Measurements from ENCODE around the gene OLA1.

Gene OLA1

GRCh38 chr2:174023591-174024523 lies 224.5 kb downstream of the OLA1 start:
- Histone ChIP-seq H3K4me2 (ENCODE audit: low read depth, low read length) (no peak overlapping the region), H3K9me3 (replicated peaks; ENCODE audit: insufficient read depth, low read length) (no peaks in the 10 kb centered on the region), H3K4me1 (ENCODE audit: low read length) (peaks cover 16% of the 10 kb centered on the region), H3K9ac (ENCODE audit: low read length) (no peak overlapping the region), H3K9me2 (replicated peaks; ENCODE audit: insufficient read depth, low read length) (no peaks in the 10 kb centered on the region), H3K36me3 (replicated peaks; ENCODE audit: insufficient read depth, low read length) (no peaks in the 10 kb centered on the region), H3K27ac (ENCODE audit: low read length) (no peak overlapping the region), H3K27me3 (replicated peaks; ENCODE audit: insufficient read depth, low read length) (no peaks in the 10 kb centered on the region), H3K4me3 (ENCODE audit: low read length) (no peak overlapping the region), H3F3A (ENCODE audit: insufficient read depth, low read length) (no peaks in the 10 kb centered on the region), H4K20me1 (ENCODE audit: insufficient read depth, low read length) (no peaks in the 10 kb centered on the region), H2AFZ (ENCODE audit: low read length) (no peak overlapping the region), H3K79me2 (ENCODE audit: low read length) (no peaks in the 10 kb centered on the region)
- no peak for DNase-seq
- no peak for TF ChIP-seq CTCF (IDR thresholded peaks at IDR 0.05; ENCODE audit: low read length)
- no peak for TF ChIP-seq EZH2 (optimal IDR thresholded peaks at IDR 0.05; ENCODE audit: low read depth, low read length)
- no peak for TF ChIP-seq EZH2phosphoT487 (IDR thresholded peaks at IDR 0.05; ENCODE audit: low read length)
